ENCODE results near the gene DACT2.

DACT2 gene

GRCh38 chr6:168319279-168320111 is at the start of gene DACT2:
TSS of gene DACT2 (minus strand) at chr6:168319777. CDS start at chr6:168319633, 144 bp downstream.
- WGBS (ENCODE audit: insufficient coverage, insufficient read length), result no CpG with 5 or more reads among the region's 92 CpGs
- H3K4me3 ChIP-seq (ENCODE audit: low read length), result peak within 1 kb of the TSS; percentile 76; the same call in 1 of the 2 replicates
- H3K9me3 ChIP-seq (ENCODE audit: control insufficient read depth, insufficient read depth, low read length), result no peaks in the 10 kb centered on the region
- H3K27ac ChIP-seq (ENCODE audit: low read length), result no peak within 1 kb of the TSS
- peaks cover 3% of the 10 kb centered on the region; the same call in 1 of the 2 replicates for H3K27me3 ChIP-seq (ENCODE audit: control insufficient read depth, insufficient read depth, low read length)
- no peak for DNase-seq (ENCODE audit: low read depth, low spot score)
- no peaks in the 10 kb centered on the region for H3K36me3 ChIP-seq (ENCODE audit: control insufficient read depth, insufficient read depth, low read length)
- H3K4me1 ChIP-seq (ENCODE audit: control insufficient read depth, insufficient read depth, low read length), result peaks cover 3% of the 10 kb centered on the region

GRCh38 chr6:168368936-168369335 is 49.4 kb upstream of the DACT2 start:
- whole genome bisulfite sequencing (ENCODE audit: insufficient coverage, insufficient read length), result no CpG with 5 or more reads among the region's 7 CpGs
- no peaks in the 10 kb centered on the region for H3K27me3 ChIP-seq (ENCODE audit: control insufficient read depth, insufficient read depth, low read length)
- H3K4me3 ChIP-seq (ENCODE audit: low read length), result no peak overlapping the region
- H3K4me1 ChIP-seq (ENCODE audit: control insufficient read depth, insufficient read depth, low read length), result peaks cover 1% of the 10 kb centered on the region; the same call in 1 of the 2 replicates
- H3K9me3 ChIP-seq (ENCODE audit: control insufficient read depth, insufficient read depth, low read length), result no peaks in the 10 kb centered on the region
- no peak for DNase-seq (ENCODE audit: low read depth, low spot score)
- no peaks in the 10 kb centered on the region for H3K36me3 ChIP-seq (ENCODE audit: control insufficient read depth, insufficient read depth, low read length)
- no peak overlapping the region for H3K27ac ChIP-seq (ENCODE audit: low read length)

- Histone ChIP-seq H3K27ac (ENCODE audit: low read length) (no peak overlapping the region), H3K36me3 (ENCODE audit: control insufficient read depth, insufficient read depth, low read length) (no peaks in the 10 kb centered on the region), H3K9me3 (ENCODE audit: control insufficient read depth, insufficient read depth, low read length) (no peaks in the 10 kb centered on the region), H3K4me3 (ENCODE audit: low read length) (no peak overlapping the region), H3K4me1 (ENCODE audit: control insufficient read depth, insufficient read depth, low read length) (peaks cover 1% of the 10 kb centered on the region; the same call in 1 of the 2 replicates), H3K27me3 (ENCODE audit: control insufficient read depth, insufficient read depth, low read length) (no peaks in the 10 kb centered on the region)
- no peak for DNase-seq (ENCODE audit: low read depth, low spot score)
- WGBS (ENCODE audit: insufficient coverage, insufficient read length), result no CpG with 5 or more reads among the region's 12 CpGs
These were observed 48.7 kb upstream of the DACT2 start for GRCh38 chr6:168368066-168368820.

- Histone ChIP-seq H3K4me1 (ENCODE audit: control insufficient read depth, insufficient read depth, low read length) (peaks cover 1% of the 10 kb centered on the region; the same call in 1 of the 2 replicates), H3K27ac (ENCODE audit: low read length) (no peak overlapping the region), H3K4me3 (ENCODE audit: low read length) (no peak overlapping the region), H3K9me3 (ENCODE audit: control insufficient read depth, insufficient read depth, low read length) (no peaks in the 10 kb centered on the region), H3K36me3 (ENCODE audit: control insufficient read depth, insufficient read depth, low read length) (no peaks in the 10 kb centered on the region), H3K27me3 (ENCODE audit: control insufficient read depth, insufficient read depth, low read length) (no peaks in the 10 kb centered on the region)
- no CpG with 5 or more reads among the region's 15 CpGs for WGBS (ENCODE audit: insufficient coverage, insufficient read length)
- DNase-seq (ENCODE audit: low read depth, low spot score), result no peak
These were observed 47.7 kb upstream of the DACT2 start for GRCh38 chr6:168367285-168367751.

GRCh38 chr6:168366473-168366872 is 46.9 kb upstream of the DACT2 start:
- Histone ChIP-seq H3K9me3 (ENCODE audit: control insufficient read depth, insufficient read depth, low read length) (peaks cover 1% of the 10 kb centered on the region; the same call in 1 of the 2 replicates), H3K36me3 (ENCODE audit: control insufficient read depth, insufficient read depth, low read length) (no peaks in the 10 kb centered on the region; the same call in 1 of the 2 replicates), H3K27ac (ENCODE audit: low read length) (no peak overlapping the region), H3K4me3 (ENCODE audit: low read length) (no peak overlapping the region), H3K27me3 (ENCODE audit: control insufficient read depth, insufficient read depth, low read length) (no peaks in the 10 kb centered on the region), H3K4me1 (ENCODE audit: control insufficient read depth, insufficient read depth, low read length) (no peaks in the 10 kb centered on the region)
- WGBS (ENCODE audit: insufficient coverage, insufficient read length), result no CpG with 5 or more reads among the region's 9 CpGs
- no peak for DNase-seq (ENCODE audit: low read depth, low spot score)

- no CpG with 5 or more reads among the region's 24 CpGs for WGBS (ENCODE audit: insufficient coverage, insufficient read length)
- DNase-seq (ENCODE audit: low read depth, low spot score), result no peak
- H3K4me3 ChIP-seq (ENCODE audit: low read length), result no peak overlapping the region
These were observed 46.0 kb upstream of the DACT2 start for GRCh38 chr6:168365422-168366165.

GRCh38 chr6:168364793-168365421 is 45.3 kb upstream of the DACT2 start:
- Histone ChIP-seq H3K4me1 (ENCODE audit: control insufficient read depth, insufficient read depth, low read length) (no peaks in the 10 kb centered on the region), H3K9me3 (ENCODE audit: control insufficient read depth, insufficient read depth, low read length) (peaks cover 1% of the 10 kb centered on the region; the same call in 1 of the 2 replicates), H3K4me3 (ENCODE audit: low read length) (no peak overlapping the region), H3K27me3 (ENCODE audit: control insufficient read depth, insufficient read depth, low read length) (no peaks in the 10 kb centered on the region), H3K27ac (ENCODE audit: low read length) (no peak overlapping the region), H3K36me3 (ENCODE audit: control insufficient read depth, insufficient read depth, low read length) (no peaks in the 10 kb centered on the region; the same call in 1 of the 2 replicates)
- no peak for DNase-seq (ENCODE audit: low read depth, low spot score)
- WGBS (ENCODE audit: insufficient coverage, insufficient read length), result no CpG with 5 or more reads among the region's 31 CpGs

More at GRCh38 chr6:168365422-168366165, 46.0 kb upstream of the DACT2 start:
- Histone ChIP-seq H3K27me3 (ENCODE audit: control insufficient read depth, insufficient read depth, low read length) (no peaks in the 10 kb centered on the region), H3K4me1 (ENCODE audit: control insufficient read depth, insufficient read depth, low read length) (no peaks in the 10 kb centered on the region), H3K9me3 (ENCODE audit: control insufficient read depth, insufficient read depth, low read length) (peaks cover 1% of the 10 kb centered on the region; the same call in 1 of the 2 replicates), H3K36me3 (ENCODE audit: control insufficient read depth, insufficient read depth, low read length) (no peaks in the 10 kb centered on the region; the same call in 1 of the 2 replicates), H3K27ac (ENCODE audit: low read length) (no peak overlapping the region)

GRCh38 chr6:168363811-168364792 is 44.5 kb upstream of the DACT2 start:
- no peaks in the 10 kb centered on the region; the same call in 1 of the 2 replicates for H3K36me3 ChIP-seq (ENCODE audit: control insufficient read depth, insufficient read depth, low read length)
- WGBS (ENCODE audit: insufficient coverage, insufficient read length), result no CpG with 5 or more reads among the region's 13 CpGs
- H3K4me3 ChIP-seq (ENCODE audit: low read length), result no peak overlapping the region
- H3K4me1 ChIP-seq (ENCODE audit: control insufficient read depth, insufficient read depth, low read length), result no peaks in the 10 kb centered on the region
- no peaks in the 10 kb centered on the region for H3K27me3 ChIP-seq (ENCODE audit: control insufficient read depth, insufficient read depth, low read length)
- no peak overlapping the region for H3K27ac ChIP-seq (ENCODE audit: low read length)
- H3K9me3 ChIP-seq (ENCODE audit: control insufficient read depth, insufficient read depth, low read length), result peaks cover 1% of the 10 kb centered on the region; the same call in 1 of the 2 replicates
- DNase-seq (ENCODE audit: low read depth, low spot score), result no peak

GRCh38 chr6:168363302-168363701 is 43.7 kb upstream of the DACT2 start:
- H3K4me3 ChIP-seq (ENCODE audit: low read length), result no peak overlapping the region
- H3K27ac ChIP-seq (ENCODE audit: low read length), result no peak overlapping the region
- WGBS (ENCODE audit: insufficient coverage, insufficient read length), result 93% methylated on average over 1 of the region's 3 CpGs
- no peaks in the 10 kb centered on the region for H3K27me3 ChIP-seq (ENCODE audit: control insufficient read depth, insufficient read depth, low read length)
- peaks cover 1% of the 10 kb centered on the region; the same call in 1 of the 2 replicates for H3K9me3 ChIP-seq (ENCODE audit: control insufficient read depth, insufficient read depth, low read length)
- H3K4me1 ChIP-seq (ENCODE audit: control insufficient read depth, insufficient read depth, low read length), result no peaks in the 10 kb centered on the region
- DNase-seq (ENCODE audit: low read depth, low spot score), result no peak
- no peaks in the 10 kb centered on the region; the same call in 1 of the 2 replicates for H3K36me3 ChIP-seq (ENCODE audit: control insufficient read depth, insufficient read depth, low read length)
